Right kidney (tissue), 9 donors: ENCODE data around the gene SPDYA.
A peak's percentile ranks its signal among the peaks of the same experiment; 100 is the strongest.
"Not testable (repeated sequence)": the region's sequence is repeated elsewhere in the genome, so short reads cannot be mapped to it uniquely, and the experiment has no call there.

Experiments
- DNase-seq: peaks from one replicate; pipeline ENCODE4 v3.0.0-alpha.2; 2016
- long read RNA-seq, 8 donors: transcript quantifications; one replicate each; lab custom pipeline, GENCODE V29; 2026

Gene SPDYA
- long read RNA-seq, donor 1: 0 reads
- long read RNA-seq, donor 2: 0 reads
- long read RNA-seq, donor 3, partial matches to known transcripts: 0 of 11 reads
- long read RNA-seq, donor 3, other reads (novel, unspliced or antisense): 11 of 11 reads
- long read RNA-seq, donor 4, partial matches to known transcripts: 5 of 22 reads
- long read RNA-seq, donor 4, other reads (novel, unspliced or antisense): 17 of 22 reads
- long read RNA-seq, donor 5, partial matches to known transcripts: 5 of 28 reads
- long read RNA-seq, donor 5, other reads (novel, unspliced or antisense): 23 of 28 reads
- long read RNA-seq, donor 6, partial matches to known transcripts: 0 of 8 reads
- long read RNA-seq, donor 6, other reads (novel, unspliced or antisense): 8 of 8 reads
- long read RNA-seq, donor 7: 0 reads
- long read RNA-seq, donor 8, partial matches to known transcripts: 0 of 16 reads
- long read RNA-seq, donor 8, other reads (novel, unspliced or antisense): 16 of 16 reads

DNA sequence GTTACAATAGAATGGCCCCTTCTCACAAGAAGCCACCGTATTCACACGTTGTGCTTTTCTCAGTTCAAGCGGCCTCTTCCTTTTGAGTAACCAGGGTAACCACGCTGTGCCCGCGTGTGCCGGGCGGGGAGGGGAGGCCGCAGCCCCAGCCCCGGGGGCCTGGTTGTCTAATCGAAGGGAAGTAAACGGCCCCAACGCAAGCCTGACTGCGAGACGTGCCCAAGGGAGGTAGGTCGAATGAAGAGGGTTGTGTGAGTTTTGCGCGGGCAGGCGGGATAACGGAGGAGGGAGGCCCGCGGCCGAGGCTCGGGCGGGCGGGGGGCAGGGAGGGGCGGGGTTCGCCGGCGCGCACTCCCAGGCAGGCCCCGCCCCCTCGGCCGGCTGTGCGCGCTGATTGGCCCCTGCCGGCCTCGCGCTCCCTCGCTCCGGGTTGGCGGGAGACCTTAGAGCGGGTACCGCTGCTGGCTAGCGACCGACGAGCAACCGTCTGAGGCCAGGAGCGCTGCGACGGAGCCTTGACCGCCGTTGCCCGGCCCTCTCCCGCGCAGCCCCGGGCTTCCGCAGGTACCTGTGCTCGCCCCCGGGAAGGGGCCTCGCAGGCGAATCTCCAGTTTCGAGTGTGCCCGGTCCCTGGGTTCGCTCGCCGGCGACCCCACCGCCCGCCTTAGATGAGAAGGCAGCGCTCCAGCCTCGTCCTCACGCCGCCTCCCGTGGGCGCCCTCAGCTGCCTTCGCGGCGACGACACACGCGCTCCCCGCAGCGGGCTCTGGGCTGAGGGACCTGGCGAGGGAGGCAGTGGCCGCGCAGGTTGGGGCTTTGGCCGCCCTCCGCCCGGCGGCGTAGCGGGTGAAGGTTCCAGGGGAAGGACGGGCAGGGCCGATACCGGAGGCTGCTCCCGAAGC, at the start of gene SPDYA:
Gene SPDYA, plus strand, starts transcription at position 451 of the 902 bp plus-strand sequence. CDS start 5,181 bp downstream, outside the sequence.
- DNase-seq: peak; percentile 78

DNA sequence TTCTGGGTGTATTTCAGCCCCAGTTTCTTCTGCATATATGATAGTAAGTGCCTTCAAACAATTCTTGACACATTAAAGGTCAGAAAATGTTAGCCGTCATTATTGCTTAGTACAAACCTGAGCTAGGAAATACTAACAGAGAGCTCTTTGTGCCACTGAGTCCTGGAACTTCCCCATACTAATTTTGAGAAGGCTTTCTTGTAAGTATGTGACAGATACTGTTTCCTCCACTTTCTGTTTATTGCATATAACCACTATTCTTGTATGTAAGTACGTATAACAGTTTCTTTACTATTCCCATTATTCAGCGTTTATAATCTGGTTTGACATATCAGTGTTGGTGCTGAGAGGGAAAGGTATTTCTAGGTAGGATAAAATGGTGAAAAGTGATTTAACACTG, 49.2 kb upstream of the SPDYA start:
- DNase-seq: no peak

DNA sequence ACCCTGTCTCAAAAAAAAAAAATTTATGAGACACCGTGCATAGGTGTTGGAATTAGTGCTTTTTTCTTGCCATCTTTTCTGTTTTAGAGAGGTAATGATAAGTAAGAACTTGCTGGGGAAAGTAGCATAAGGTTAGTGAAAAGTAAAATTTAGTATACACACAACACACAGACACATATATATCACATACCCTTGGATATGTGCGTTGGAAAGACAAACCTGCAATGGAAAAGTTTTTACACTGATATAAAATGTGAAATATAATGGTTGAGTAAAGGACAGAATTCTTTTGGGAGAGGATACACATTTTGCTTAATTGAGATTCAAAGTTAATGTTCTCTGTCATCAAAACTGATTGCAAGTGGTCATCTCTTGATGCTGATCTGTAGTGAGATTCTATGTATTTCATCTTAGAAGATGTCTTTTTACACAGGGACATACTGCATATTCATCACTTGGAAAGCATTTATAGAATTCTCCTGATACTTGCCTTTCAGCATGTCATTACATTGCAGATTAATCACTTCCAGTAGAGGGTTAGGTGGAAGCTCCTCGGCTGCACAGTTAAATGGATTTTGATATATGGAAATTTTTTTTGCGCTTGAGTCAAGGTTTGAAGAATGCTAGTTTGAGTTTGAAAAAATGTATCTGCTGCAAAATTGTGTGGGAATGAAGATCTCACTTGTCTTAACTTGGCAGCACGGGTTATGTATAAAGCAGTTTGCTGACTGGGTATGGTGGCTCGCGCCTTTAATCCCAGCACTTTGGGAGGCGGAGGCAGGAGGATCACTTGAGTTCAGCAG, 45.5 kb upstream of the SPDYA start:
- DNase-seq: no peak

DNA sequence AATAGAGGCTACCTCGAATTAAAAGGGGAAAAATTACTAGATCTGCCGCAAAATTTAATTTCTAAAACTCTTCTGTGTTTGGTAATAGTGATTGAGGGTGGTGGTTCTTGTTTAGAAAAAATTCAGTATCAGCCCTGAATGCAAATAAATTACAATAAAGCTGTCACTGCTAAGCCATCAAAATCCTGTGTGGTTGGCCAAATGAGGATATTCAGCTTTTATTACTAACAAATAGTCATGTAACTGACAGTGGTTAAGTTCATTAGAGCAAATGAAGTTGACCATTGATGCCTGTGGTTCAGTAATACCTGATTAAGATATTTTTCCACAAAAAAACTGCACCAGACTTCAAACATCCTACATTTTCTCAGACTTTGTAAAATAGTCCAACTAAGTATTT, 44.6 kb upstream of the SPDYA start:
- DNase-seq: no peak

DNA sequence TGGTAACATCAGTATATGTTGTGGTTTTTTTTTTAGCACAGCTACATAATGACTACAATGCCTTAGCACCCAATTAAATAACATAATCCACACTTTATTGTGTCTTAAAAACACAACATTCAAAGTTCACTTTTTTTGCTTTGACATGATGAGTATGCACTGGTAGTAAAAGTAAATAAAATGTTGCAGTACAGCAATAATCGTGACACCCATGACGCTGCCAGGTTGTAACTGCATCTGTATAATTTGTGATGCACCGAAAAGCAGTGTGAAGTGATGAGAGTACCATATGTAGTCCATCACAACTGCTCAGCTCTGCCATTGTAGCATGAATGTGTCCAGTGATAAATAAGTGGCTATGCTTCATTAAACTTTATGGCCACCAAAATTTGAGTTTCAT, 43.3 kb upstream of the SPDYA start:
- no peak for DNase-seq

DNA sequence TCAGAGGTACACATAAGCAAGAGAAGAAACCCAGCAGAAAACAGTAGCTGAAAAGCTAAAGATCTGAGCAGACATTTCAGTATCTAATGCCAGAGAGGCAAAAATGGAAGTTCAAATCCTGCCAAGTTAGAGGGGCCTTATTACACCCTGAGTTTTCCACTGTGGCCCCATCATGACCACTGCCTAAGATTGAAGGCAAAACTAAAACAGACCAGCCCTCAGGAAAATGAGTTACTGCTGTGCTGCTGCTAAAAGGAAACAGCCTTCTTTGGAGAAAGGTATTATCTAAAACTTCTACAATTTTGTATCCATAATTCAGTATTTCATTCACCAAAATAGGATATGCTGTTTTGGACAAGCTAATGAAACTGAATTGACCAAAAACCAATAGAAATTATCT, 42.2 kb upstream of the SPDYA start:
- DNase-seq: no peak

DNA sequence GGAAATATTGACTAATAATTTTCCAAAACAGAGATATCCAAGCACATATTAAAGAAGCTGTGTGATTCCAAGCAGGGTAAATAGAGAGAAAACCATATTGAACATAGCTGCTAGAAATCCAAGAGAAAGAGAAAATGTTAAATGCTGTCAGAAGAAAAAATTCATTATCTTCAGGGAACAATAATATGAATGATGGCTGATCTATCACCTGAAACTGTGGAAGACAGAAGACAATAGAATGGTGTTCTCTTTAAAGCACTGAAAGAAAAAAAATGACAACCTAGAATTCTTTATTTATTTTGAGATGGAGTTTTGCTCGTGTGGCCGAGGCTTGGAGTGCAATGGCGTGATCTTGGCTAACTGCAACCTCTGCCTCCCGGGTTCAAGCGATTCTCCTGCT, 41.7 kb upstream of the SPDYA start:
- DNase-seq: no peak

DNA sequence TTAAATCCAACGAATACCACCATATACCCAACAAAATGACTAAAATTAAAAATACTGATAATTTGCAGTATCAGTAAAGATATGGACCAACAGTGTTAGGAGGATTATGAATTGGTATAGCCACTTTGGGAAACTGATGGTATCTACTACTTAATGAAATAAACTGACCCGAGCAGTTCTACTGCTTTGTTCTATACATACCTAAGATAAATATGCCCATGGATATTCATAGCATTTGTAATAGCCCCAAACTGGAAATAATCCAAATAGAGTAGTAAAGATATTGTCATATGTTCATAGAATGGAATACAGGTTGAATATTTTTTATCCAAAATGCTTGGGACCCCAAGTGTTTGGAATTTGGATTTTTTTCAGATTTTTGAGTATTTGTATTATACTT, 38.3 kb upstream of the SPDYA start:
- DNase-seq: no peak

DNA sequence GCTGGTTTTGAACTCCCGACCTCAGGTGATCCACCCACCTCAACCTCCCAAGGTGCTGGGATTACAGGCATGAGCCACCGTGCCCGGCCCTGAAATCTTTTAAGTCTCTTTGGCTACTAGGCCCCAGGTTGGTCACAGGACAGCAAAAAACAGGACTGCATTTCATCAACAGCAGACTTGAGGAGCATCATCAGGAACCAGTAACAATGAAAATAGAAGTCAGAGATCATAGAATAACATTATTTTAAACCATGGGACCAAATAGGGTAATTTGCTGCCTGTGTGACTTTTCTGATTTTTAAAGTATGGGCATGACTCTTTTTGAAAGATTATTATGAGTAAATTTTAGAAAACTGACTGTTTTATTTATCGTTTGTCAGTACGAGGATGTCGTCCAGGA, 34.2 kb upstream of the SPDYA start:
- DNase-seq: no peak

DNA sequence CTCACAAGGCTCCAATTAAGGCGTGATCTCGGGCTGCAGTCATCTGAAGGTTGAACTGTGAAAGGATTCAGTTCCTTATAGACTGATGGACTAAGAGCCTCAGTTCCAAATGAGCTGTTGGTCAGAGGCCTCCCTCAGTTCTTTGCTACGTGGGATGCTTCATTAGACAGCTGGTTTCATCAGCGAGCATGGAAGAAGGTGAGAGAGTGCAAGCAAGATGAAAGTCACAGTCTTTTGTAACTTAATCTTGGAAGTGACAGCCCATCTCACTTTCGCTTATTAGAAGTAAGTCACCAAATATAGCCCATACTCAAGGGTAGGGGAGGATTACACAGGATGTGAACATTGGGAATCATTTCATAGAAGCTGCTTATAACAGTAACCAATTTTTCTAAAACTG, 32.2 kb upstream of the SPDYA start:
- no peak for DNase-seq

DNA sequence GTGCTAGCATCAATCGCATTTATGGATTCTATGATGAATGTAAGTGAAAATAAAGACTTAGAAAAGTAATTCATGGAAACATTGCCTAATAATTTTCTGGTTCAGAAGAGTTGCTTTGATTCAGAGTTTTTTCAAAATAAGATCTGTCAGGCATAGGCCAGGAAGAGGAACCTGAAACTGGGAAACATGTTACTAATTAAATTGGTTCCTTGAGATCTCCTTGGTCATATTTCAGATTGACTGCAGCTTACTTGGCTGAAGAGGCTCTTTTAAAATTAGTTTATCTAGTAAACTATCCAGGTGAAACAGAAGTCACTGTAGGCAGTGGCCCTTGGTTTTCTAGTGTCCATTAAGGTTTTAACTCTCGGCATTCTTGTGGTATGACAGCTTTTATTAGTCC, 31.6 kb upstream of the SPDYA start:
- no peak for DNase-seq

DNA sequence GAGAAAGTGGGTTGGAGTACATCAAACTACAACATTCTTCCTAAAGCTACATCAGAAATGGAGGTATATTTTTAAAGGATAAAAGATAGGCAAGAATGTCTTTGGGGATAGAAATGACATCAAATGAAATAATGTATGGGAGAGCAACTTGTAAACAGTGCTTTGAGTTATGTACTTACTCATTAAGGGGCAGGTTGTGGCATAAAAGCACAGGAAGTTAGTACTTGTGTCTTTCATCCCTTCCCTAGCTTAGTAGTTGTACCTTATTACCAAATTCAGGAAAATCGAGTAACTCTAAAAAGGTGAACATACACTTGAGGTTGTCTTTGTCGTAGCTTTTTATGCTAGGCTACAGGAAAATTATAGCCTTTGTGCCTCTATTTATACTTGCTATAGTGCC, 30.1 kb upstream of the SPDYA start:
- no peak for DNase-seq

DNA sequence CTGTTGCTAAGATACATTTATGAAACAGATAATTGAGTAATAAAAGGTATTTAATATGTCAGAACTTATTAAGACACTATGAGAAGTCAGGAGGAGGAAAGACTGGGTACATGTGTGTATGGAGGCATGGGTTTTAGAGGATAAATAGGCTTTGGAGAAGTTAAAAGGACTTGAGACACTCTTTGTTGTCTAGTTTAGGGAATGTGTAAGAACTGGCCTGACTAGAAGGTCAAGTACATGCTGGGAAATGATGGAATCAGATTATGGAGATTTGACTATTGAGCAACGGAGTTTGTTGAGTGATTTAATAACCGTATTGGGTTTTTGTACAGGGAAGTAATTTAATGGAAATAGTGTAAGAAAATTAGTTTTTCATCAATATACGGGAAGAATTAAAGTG, 28.2 kb upstream of the SPDYA start:
- no peak for DNase-seq

DNA sequence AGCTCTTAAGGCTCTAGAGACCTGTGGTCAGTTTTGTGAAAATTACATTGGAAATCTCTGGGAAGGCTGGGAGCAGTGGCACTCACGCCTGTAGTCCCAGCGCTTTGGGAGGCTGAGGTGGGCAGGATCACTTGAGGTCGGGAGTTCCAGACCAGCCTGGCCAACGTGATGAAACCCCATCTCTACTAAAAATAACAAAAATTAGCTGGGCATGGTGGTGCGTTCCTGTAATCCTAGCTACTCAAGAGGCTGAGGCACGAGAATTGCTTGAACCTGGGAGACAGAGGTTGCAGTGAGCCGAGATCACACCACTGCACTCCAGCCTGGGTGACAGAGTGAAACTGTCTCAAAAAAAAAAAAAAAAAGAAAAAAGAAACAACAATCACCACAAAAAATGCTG, 26.1 kb upstream of the SPDYA start:
- not testable (repeated sequence) for DNase-seq

DNA sequence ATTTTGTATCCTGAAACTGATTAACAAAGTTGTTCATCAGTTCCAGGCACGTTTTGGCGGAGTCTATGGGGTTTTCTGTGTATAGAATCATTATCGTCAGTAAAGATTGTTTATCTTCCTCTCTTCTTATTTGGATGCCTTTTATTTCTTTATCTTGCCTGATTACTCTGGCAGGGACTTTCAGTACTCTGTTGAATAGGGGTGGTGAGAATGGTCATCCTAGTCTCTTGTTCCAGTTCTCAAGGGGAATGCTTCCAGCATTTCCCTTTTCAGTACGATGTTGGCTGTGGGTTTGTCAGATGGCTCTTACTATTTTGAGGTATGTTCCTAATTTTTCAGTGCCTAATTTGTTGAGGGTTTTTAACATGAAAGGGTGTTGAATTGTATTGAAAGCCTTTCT, 14.0 kb upstream of the SPDYA start:
- DNase-seq: no peak

DNA sequence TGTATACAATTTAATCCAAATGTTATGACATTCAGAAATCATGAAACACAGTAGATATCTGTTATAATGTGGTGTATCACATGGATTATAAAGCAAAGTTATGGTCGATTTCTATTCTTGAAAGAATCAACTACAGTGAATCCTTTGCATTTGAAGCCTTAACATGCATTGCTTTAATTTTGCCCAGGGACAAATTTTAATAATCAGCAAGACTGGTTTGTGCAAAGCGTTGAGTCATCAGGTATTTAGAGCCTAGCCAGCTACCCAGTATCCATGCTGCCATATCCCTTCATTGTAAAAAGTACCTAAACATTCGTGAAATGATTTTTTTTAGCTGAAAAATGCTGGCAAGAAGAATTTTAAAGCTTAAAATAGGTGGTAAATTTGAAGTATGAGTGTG, 8.9 kb upstream of the SPDYA start:
- DNase-seq: no peak

DNA sequence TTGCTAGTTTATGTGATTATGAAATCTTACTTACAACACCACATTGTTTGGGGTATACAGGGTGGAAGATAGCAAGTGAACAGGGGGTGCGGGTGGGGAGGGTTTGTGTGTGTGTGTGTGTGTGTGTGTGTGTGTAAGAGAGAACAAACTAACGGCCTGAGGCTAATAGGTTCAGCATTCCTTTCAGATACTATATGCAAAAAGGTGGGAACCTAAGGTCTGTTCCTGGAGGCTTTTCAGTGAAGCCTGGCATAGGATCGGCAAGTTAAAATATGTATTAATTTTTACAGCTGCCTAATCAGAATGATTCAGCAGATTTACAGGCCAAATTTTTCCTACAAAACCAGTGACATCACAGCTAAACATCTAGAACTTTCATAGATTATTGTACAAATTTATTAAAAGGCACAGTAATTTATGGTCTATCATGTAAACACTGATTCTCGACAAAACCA, 7.6 kb upstream of the SPDYA start:
- no peak for DNase-seq

DNA sequence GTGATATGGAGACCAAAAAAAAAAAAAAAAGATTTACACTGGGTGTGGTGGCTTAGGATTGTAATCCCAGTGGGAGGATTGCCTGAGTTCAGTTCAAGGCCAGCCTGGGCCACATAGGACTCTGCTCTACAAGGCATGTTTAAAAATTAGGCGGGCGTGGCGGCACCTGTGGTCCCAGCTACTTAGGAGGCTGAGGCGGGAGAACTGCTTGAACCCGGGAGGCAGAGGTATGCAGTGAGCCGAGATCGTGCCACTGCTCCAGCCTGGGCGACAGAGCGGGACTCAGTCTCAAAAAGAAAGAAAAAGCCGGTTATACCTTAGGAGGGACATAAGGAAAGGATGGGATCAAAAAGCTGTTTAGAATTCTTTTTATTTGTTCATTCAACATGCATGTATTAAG, 707 bp upstream of the SPDYA start:
- no peak for DNase-seq

DNA sequence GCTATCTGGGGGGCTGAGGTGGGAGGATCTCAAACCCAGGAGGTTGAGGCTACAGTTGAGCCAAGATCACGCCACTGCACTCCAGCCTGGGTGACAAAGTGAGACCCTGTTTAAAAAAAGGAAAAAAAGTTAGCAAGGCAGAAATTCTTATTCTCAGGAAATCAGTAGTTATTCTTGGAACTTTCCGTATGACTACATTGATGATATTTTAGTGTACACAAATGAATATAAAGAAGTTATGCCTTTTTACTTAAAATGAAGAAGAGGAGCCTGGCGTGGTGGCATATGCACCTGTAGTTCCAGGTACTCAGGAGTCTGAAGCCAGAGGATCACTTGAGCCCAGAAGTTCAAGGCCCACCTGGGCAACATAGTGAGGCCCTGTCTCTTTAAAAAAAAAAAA, 7.4 kb downstream of the SPDYA start:
- no peak for DNase-seq

DNA sequence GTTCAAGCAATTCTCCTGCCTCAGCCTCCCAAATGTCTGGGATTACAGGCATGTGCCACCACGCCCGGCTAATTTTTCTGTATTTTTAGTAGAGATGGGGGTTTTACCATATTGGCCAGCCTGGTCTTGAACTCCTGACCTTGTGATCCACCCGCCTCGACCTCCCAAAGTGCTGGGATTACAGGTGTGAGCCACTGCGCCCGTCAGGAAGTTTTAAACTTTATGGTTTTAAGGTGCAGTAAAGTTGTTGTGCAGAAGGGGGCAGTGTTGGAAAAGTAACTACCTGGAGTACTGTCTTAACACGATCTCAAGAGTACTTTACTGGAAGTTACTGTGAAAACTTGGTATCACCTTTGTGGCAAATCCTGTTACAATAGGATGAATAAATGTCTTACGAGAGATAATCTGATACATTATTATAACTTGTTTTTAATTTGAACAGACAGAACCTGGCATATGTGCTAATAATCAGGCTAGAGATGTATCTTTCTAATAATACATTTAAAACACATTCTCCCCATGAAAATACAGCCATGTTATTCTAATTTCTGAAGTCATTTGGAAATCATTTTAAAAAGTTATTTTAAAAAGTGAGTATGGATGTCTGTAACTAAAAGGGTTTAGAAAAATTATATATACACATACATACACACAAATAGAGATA, 10.8 kb downstream of the SPDYA start:
- DNase-seq: peak; percentile 20

DNA sequence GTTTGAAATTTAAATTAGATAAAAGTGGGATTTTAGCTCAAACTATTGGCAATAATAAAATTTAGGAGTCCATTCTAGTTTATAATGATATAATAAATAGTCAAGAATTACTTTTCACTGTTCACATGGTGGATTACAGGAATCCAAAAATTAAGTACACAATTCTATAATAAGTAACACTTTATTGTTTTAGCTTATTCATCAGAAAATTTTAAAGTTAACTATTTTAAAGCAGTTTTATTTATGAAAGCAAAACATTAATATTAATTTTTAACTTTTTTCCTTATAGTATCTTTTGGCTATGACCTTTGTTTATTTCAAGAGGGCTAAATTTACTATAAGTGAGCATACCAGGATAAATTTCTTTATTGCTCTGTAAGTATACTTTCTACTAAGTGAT, 11.4 kb downstream of the SPDYA start:
- no peak for DNase-seq

DNA sequence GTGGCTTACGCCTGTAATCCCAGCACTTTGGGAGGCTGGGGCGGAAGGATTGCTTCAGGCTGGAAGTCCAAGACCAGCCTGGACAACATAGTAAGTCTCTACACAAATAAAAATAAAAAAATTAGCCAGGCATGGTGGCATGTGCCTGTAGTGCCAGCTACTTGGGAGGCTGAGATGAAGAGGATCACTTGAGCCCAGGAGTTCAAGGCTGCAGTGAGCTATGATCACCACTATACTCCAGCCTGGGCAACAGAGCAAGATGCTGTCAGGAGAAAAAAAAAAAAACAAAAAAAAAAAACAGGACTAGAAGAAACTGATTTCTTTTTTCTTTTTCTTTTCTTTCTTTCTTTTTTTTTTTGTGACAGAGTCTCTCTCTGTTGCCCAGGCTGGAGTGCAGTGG, 13.6 kb downstream of the SPDYA start:
- no peak for DNase-seq
